Measurements from ENCODE around the gene LSAMP. TPM values are rescaled to one million over a fixed set of nuclear protein-coding genes. Genes with fewer than 3 reads are reported as not detected.

The LSAMP gene
- total RNA-seq, 1 experiment from 2014 or later: 3.1 TPM

DNA sequence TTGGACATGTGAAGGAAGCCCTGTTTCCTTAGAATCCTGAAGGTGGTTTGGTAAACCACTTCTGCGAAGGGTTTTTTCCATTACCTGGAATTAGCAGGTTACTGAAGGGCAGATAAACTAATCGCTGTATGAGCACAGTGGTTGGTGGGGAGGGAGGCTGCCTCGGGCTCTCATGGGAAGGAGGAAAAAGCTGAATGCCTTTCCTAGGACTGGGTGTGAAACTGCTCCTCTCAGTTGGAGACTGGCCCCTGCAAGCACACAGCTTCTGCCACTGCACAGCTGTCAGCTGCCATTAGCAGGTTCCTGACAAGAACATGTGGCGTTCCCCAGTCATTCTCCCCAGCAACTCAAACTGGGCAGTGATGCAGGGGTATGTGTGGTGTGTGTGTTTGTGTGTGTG is 445.7 kb downstream of the LSAMP start:
- H3K9me3 ChIP-seq (ENCODE audit: control insufficient read depth, insufficient read depth, low read depth, low read length): no peaks in the 10 kb centered on the region
- H3K4me1 ChIP-seq (ENCODE audit: control insufficient read depth, insufficient read depth, low read length): no peaks in the 10 kb centered on the region
- CTCF ChIA-PET: no interaction called here
- no peak overlapping the region for H3K27ac ChIP-seq (ENCODE audit: low read length)
- POLR2A ChIA-PET: no interaction called here
- DNase-seq (ENCODE audit: low read depth, low spot score): no peak
- no peak overlapping the region for H3K4me3 ChIP-seq (ENCODE audit: low read depth in 2 of 2, low read length in 2 of 2)
- TF ChIP-seq, protein P1, sequence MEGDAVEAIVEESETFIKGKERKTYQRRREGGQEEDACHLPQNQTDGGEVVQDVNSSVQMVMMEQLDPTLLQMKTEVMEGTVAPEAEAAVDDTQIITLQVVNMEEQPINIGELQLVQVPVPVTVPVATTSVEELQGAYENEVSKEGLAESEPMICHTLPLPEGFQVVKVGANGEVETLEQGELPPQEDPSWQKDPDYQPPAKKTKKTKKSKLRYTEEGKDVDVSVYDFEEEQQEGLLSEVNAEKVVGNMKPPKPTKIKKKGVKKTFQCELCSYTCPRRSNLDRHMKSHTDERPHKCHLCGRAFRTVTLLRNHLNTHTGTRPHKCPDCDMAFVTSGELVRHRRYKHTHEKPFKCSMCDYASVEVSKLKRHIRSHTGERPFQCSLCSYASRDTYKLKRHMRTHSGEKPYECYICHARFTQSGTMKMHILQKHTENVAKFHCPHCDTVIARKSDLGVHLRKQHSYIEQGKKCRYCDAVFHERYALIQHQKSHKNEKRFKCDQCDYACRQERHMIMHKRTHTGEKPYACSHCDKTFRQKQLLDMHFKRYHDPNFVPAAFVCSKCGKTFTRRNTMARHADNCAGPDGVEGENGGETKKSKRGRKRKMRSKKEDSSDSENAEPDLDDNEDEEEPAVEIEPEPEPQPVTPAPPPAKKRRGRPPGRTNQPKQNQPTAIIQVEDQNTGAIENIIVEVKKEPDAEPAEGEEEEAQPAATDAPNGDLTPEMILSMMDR (IDR thresholded peaks at IDR 0.05): no peak
- TF ChIP-seq SIN3A (IDR thresholded peaks at IDR 0.05; ENCODE audit: borderline replicate concordance, insufficient read depth, low read depth, low read length): no peak
- TF ChIP-seq, protein P2, sequence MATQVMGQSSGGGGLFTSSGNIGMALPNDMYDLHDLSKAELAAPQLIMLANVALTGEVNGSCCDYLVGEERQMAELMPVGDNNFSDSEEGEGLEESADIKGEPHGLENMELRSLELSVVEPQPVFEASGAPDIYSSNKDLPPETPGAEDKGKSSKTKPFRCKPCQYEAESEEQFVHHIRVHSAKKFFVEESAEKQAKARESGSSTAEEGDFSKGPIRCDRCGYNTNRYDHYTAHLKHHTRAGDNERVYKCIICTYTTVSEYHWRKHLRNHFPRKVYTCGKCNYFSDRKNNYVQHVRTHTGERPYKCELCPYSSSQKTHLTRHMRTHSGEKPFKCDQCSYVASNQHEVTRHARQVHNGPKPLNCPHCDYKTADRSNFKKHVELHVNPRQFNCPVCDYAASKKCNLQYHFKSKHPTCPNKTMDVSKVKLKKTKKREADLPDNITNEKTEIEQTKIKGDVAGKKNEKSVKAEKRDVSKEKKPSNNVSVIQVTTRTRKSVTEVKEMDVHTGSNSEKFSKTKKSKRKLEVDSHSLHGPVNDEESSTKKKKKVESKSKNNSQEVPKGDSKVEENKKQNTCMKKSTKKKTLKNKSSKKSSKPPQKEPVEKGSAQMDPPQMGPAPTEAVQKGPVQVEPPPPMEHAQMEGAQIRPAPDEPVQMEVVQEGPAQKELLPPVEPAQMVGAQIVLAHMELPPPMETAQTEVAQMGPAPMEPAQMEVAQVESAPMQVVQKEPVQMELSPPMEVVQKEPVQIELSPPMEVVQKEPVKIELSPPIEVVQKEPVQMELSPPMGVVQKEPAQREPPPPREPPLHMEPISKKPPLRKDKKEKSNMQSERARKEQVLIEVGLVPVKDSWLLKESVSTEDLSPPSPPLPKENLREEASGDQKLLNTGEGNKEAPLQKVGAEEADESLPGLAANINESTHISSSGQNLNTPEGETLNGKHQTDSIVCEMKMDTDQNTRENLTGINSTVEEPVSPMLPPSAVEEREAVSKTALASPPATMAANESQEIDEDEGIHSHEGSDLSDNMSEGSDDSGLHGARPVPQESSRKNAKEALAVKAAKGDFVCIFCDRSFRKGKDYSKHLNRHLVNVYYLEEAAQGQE (IDR thresholded peaks at IDR 0.05; ENCODE audit: insufficient read depth in 1 of 2, low read depth in 2 of 2, low read length in 1 of 2): no peak
- no peak for ATAC-seq
- no TSS peak for BruUV-seq (replicated peaks)
- no peaks in the 10 kb centered on the region for H3K36me3 ChIP-seq (ENCODE audit: control insufficient read depth, insufficient read depth, low read length)
- in situ Hi-C loops (cut with HindIII; ENCODE audit: low pct_unique_long_range_greater_than_20kb, low sequenced_read_pairs) (no loop called here), intact Hi-C loops (cut with micrococcal nuclease; ENCODE audit: unreplicated experiment) (no loop called here)
- no peaks in the 10 kb centered on the region for H3K27me3 ChIP-seq (ENCODE audit: control insufficient read depth, insufficient read depth, low read length)

DNA sequence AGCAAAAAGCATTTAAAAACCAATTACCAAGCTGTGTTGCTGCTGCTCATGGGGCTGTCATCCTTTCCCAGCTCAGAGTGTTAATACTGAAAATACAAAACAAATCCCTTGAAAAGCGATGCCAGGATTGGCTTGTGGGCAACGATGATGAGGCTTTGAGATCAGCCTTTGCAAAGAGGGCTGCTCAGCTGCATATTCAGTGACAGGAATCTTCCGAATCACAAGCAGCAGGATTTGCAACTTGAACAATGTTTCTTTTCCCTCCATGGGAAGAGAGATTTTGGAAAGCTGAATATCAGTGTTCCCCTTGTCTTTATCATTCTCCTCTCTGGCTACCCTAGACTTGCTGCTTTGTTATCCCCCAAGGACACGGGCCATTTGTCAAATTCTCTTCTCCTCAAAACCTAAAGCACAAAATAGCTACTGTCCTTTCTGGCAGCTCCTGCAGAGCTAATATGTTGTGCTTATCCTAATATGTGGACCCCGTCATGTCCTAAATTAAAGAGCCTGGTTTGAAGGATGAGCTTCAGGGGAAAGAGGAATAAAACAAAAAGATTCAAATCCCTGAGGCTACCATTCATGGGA is 446.2 kb downstream of the LSAMP start:
- no peaks in the 10 kb centered on the region for H3K4me1 ChIP-seq (ENCODE audit: control insufficient read depth, insufficient read depth, low read length)
- ATAC-seq (no peak), DNase-seq (ENCODE audit: low read depth, low spot score) (no peak)
- H3K27ac ChIP-seq (ENCODE audit: low read length): no peak overlapping the region
- in situ Hi-C loops (cut with HindIII; ENCODE audit: low pct_unique_long_range_greater_than_20kb, low sequenced_read_pairs) (no loop called here), intact Hi-C loops (cut with micrococcal nuclease; ENCODE audit: unreplicated experiment) (no loop called here)
- no peaks in the 10 kb centered on the region for H3K9me3 ChIP-seq (ENCODE audit: control insufficient read depth, insufficient read depth, low read depth, low read length)
- H3K36me3 ChIP-seq (ENCODE audit: control insufficient read depth, insufficient read depth, low read length): no peaks in the 10 kb centered on the region
- CTCF ChIA-PET: no interaction called here
- H3K4me3 ChIP-seq (ENCODE audit: low read depth in 2 of 2, low read length in 2 of 2): no peak overlapping the region
- POLR2A ChIA-PET: no interaction called here
- H3K27me3 ChIP-seq (ENCODE audit: control insufficient read depth, insufficient read depth, low read length): no peaks in the 10 kb centered on the region
- BruUV-seq (replicated peaks): no TSS peak
- TF ChIP-seq SIN3A (IDR thresholded peaks at IDR 0.05; ENCODE audit: borderline replicate concordance, insufficient read depth, low read depth, low read length): no peak
- no peak for TF ChIP-seq TCF7L2 (IDR thresholded peaks at IDR 0.05; ENCODE audit: low read depth, low read length)
- TF ChIP-seq, protein P2 (IDR thresholded peaks at IDR 0.05; ENCODE audit: insufficient read depth in 1 of 2, low read depth in 2 of 2, low read length in 1 of 2): no peak
- no peak for TF ChIP-seq POLR2AphosphoS5 (IDR thresholded peaks at IDR 0.05; ENCODE audit: low read depth, low read length)
